Central memory CD8-positive, alpha-beta T cell (primary cell): ENCODE results near the gene SNRPD1.
"Not testable (repeated sequence)": the region's sequence is repeated elsewhere in the genome, so short reads cannot be mapped to it uniquely, and the experiment has no call there.

ENCODE experiments used
- ATAC-seq: fragments of 150-1000 bp; cut with Tn5 transposase; replicated peaks from 2 replicates; pipeline ENCODE4 v1.10.0; 2022; ENCODE audit warnings: mild to moderate bottlenecking, moderate FRiP score, moderate number of reproducible peaks; ENCODE audit not compliant: poor library complexity, severe bottlenecking; ENCODE audit errors: extremely low read depth
- DNase-seq, 2 donors: peaks; one replicate each; pipeline ENCODE4 v3.0.0; 2021; ENCODE audit warnings: low spot score in 2 of 2
- H3K27ac Mint-ChIP-seq: one replicate; pipeline ENCODE4 v1.8.0; 2022; ENCODE audit warnings: low read depth, mild to moderate bottlenecking, moderate library complexity, mixed read lengths
- H3K27me3 Mint-ChIP-seq: one replicate; pipeline ENCODE4 v1.8.0; 2022; ENCODE audit warnings: mixed read lengths
- H3K36me3 Mint-ChIP-seq: one replicate; pipeline ENCODE4 v1.8.0; 2022; ENCODE audit warnings: mild to moderate bottlenecking, moderate library complexity, mixed read lengths; ENCODE audit not compliant: insufficient read depth
- H3K4me1 Mint-ChIP-seq: one replicate; pipeline ENCODE4 v1.8.0; 2022; ENCODE audit warnings: mixed read lengths
- H3K4me3 Mint-ChIP-seq: one replicate; pipeline ENCODE4 v1.8.0; 2022; ENCODE audit warnings: mild to moderate bottlenecking, moderate library complexity, mixed read lengths
- H3K9me3 Mint-ChIP-seq: one replicate; pipeline ENCODE4 v1.8.0; 2022; ENCODE audit warnings: mixed read lengths

The SNRPD1 gene

GRCh38 chr18:21612125-21613039, at the start of gene SNRPD1:
Gene SNRPD1, plus strand, starts transcription at chr18:21612314. Its CDS starts 116 bp downstream, at chr18:21612430.
- Mint-ChIP-seq H3K9me3 (no peaks in the 10 kb centered on the region), H3K27me3 (no peaks in the 10 kb centered on the region), H3K4me3 (peak within 1 kb of the TSS; percentile 94), H3K4me1 (peaks cover 31% of the 10 kb centered on the region), H3K36me3 (peaks cover 16% of the 10 kb centered on the region), H3K27ac (peak within 1 kb of the TSS; percentile 96)
- ATAC-seq (peak; percentile 96), DNase-seq (peak; percentile 80 to 85)

- Mint-ChIP-seq H3K27ac (no peak overlapping the region), H3K4me3 (no peak overlapping the region), H3K4me1 (peaks cover 11% of the 10 kb centered on the region), H3K9me3 (no peaks in the 10 kb centered on the region), H3K36me3 (peaks cover 73% of the 10 kb centered on the region), H3K27me3 (no peaks in the 10 kb centered on the region)
- DNase-seq, result no peak
- no peak for ATAC-seq
Measured at GRCh38 chr18:21571772-21572171, 40.3 kb upstream of the SNRPD1 start.

GRCh38 chr18:21575656-21576055, 36.5 kb upstream of the SNRPD1 start:
- Mint-ChIP-seq H3K27ac (no peak overlapping the region), H3K9me3 (no peaks in the 10 kb centered on the region), H3K4me1 (peaks cover 19% of the 10 kb centered on the region), H3K4me3 (no peak overlapping the region), H3K36me3 (peaks cover 67% of the 10 kb centered on the region), H3K27me3 (no peaks in the 10 kb centered on the region)
- ATAC-seq (no peak), DNase-seq (no peak)

- Mint-ChIP-seq H3K36me3 (peaks cover 25% of the 10 kb centered on the region), H3K4me3 (no peak overlapping the region), H3K27me3 (no peaks in the 10 kb centered on the region), H3K4me1 (peaks cover 37% of the 10 kb centered on the region), H3K9me3 (no peaks in the 10 kb centered on the region), H3K27ac (no peak overlapping the region)
- ATAC-seq (no peak), DNase-seq (no peak)
Measured at GRCh38 chr18:21584391-21584790, 27.7 kb upstream of the SNRPD1 start.

- H3K4me1 Mint-ChIP-seq, result peaks cover 36% of the 10 kb centered on the region
- ATAC-seq, H3K27me3 Mint-ChIP-seq, H3K36me3 Mint-ChIP-seq, H3K4me3 Mint-ChIP-seq, DNase-seq, H3K27ac Mint-ChIP-seq, H3K9me3 Mint-ChIP-seq: not testable (repeated sequence)
Measured at GRCh38 chr18:21592361-21592760, 19.8 kb upstream of the SNRPD1 start.

- no peak overlapping the region for H3K4me3 Mint-ChIP-seq
- H3K36me3 Mint-ChIP-seq, result peaks cover 4% of the 10 kb centered on the region
- no peak for DNase-seq
- peak overlapping the region; percentile 41 for H3K27ac Mint-ChIP-seq
- peaks cover 38% of the 10 kb centered on the region for H3K4me1 Mint-ChIP-seq
- H3K9me3 Mint-ChIP-seq, result no peaks in the 10 kb centered on the region
- no peaks in the 10 kb centered on the region for H3K27me3 Mint-ChIP-seq
- peak; percentile 68 for ATAC-seq
Measured at GRCh38 chr18:21593540-21594257, 18.4 kb upstream of the SNRPD1 start.

- no peak overlapping the region for H3K4me3 Mint-ChIP-seq
- ATAC-seq, result no peak
- H3K27ac Mint-ChIP-seq, result no peak overlapping the region
- no peaks in the 10 kb centered on the region for H3K27me3 Mint-ChIP-seq
- no peak for DNase-seq
- H3K4me1 Mint-ChIP-seq, result peaks cover 30% of the 10 kb centered on the region
- peaks cover 20% of the 10 kb centered on the region for H3K36me3 Mint-ChIP-seq
- no peaks in the 10 kb centered on the region for H3K9me3 Mint-ChIP-seq
Measured at GRCh38 chr18:21597620-21598019, 14.5 kb upstream of the SNRPD1 start.

GRCh38 chr18:21598726-21599584, 13.2 kb upstream of the SNRPD1 start:
- H3K4me1 Mint-ChIP-seq, result peaks cover 25% of the 10 kb centered on the region
- no peak for ATAC-seq
- no peaks in the 10 kb centered on the region for H3K27me3 Mint-ChIP-seq
- H3K27ac Mint-ChIP-seq, result peak overlapping the region; percentile 95
- peaks cover 18% of the 10 kb centered on the region for H3K36me3 Mint-ChIP-seq
- no peak for DNase-seq
- no peaks in the 10 kb centered on the region for H3K9me3 Mint-ChIP-seq
- H3K4me3 Mint-ChIP-seq, result peak overlapping the region; percentile 86

GRCh38 chr18:21599585-21600525, 12.3 kb upstream of the SNRPD1 start:
- no peaks in the 10 kb centered on the region for H3K9me3 Mint-ChIP-seq
- H3K27ac Mint-ChIP-seq, result peak overlapping the region; percentile 95
- peaks cover 22% of the 10 kb centered on the region for H3K4me1 Mint-ChIP-seq
- peak; percentile 56 for ATAC-seq
- no peak for DNase-seq
- no peaks in the 10 kb centered on the region for H3K27me3 Mint-ChIP-seq
- H3K4me3 Mint-ChIP-seq, result peak overlapping the region; percentile 86
- peaks cover 20% of the 10 kb centered on the region for H3K36me3 Mint-ChIP-seq

- ATAC-seq, result peak; percentile 87
- H3K4me3 Mint-ChIP-seq, result peak within 1 kb of the TSS; percentile 86
Measured at GRCh38 chr18:21600526-21601410, 11.3 kb upstream of the SNRPD1 start, which contains the start of gene ESCO1. Gene ESCO1, minus strand, starts transcription at chr18:21600704. Its CDS starts 25,861 bp downstream, at chr18:21574843.

GRCh38 chr18:21602299-21602587, 9.9 kb upstream of the SNRPD1 start:
- Mint-ChIP-seq H3K27ac (peak overlapping the region; percentile 95), H3K4me3 (peak overlapping the region; percentile 86)
- no peak for DNase-seq

More at GRCh38 chr18:21600526-21601410, 11.3 kb upstream of the SNRPD1 start, which contains the start of gene ESCO1:
- Mint-ChIP-seq H3K27ac (peak within 1 kb of the TSS; percentile 95), H3K9me3 (no peaks in the 10 kb centered on the region), H3K4me1 (peaks cover 31% of the 10 kb centered on the region), H3K27me3 (no peaks in the 10 kb centered on the region), H3K36me3 (peaks cover 20% of the 10 kb centered on the region)
- DNase-seq, result peak; percentile 88 to 93

More at GRCh38 chr18:21602299-21602587, 9.9 kb upstream of the SNRPD1 start:
- Mint-ChIP-seq H3K9me3 (no peaks in the 10 kb centered on the region), H3K27me3 (no peaks in the 10 kb centered on the region), H3K4me1 (peaks cover 31% of the 10 kb centered on the region), H3K36me3 (peaks cover 20% of the 10 kb centered on the region)
- ATAC-seq, result no peak
